Posterior cingulate gyrus (tissue), 11 donors: Measurements from ENCODE around the gene ADGRB3.
"Not testable (repeated sequence)": the region's sequence is repeated elsewhere in the genome, so short reads cannot be mapped to it uniquely, and the experiment has no call there.

Experiments used
- DNase-seq, 10 donors: peaks; one replicate each; pipeline versions ENCODE4 v3.0.0 to v3.0.0-alpha.2; 2020 to 2021; ENCODE audit warnings: mixed read lengths in 3 of 10
- intact Hi-C: fragments of 100-400 bp; cut with DNase I; formaldehyde crosslinking; loops from one replicate; pipeline ENCODE4 v1.15.1; 2023

ADGRB3 gene

GRCh38 chr6:69279805-69280204 is 644.7 kb downstream of the ADGRB3 start:
- peak; percentile 15 to 96 (median 66) for DNase-seq
- intact Hi-C loops: no loop called here

GRCh38 chr6:69280858-69281257 is 645.8 kb downstream of the ADGRB3 start:
- DNase-seq: no peak
- intact Hi-C loops: no loop called here

DNA sequence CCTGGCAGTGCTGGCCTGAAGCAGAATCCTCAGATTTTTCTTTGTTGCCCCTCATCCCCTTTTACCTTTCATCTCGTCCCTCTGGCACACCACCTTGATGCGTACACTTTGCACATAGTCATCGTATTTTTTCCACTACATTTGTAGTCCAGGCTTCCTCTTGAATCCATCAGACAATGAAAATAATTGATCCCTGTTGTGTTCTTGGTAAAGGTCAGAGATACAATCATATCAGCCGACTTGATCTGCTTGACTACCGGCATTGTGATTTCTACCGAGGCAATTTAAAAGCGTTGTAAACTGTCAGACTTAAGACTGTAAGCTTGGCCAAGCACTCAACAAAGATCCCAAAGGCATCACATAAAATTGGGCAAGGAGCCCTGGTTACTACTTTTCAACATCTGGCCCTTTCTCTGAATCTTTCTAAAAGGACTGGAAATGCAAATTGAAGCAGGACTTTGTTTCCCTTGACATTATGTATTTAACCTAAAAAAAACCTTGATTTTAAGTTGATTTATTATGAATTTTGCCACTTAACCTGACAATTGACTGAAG is 649.2 kb downstream of the ADGRB3 start:
- DNase-seq: no peak

DNA sequence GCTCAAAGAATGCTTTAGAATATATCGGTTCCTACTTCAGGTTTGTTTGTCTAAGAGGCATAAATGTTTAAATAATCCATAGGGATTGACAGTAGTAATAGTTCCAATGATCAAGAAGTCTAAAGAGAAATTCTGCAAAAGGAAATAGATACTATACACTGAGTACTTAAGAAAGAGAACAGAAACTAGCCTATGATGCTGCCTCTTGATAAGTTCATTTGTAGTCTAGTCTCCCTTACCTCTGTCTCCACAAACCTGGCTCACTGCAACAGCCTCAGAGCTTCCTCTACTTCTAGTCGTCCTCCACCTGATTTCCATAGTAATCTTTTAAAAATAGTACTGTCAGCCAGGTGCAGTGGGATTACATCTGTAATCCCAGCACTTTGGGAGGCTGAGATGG is 650.0 kb downstream of the ADGRB3 start:
- no peak for DNase-seq

More for the DNA sequence above, 649.2 kb downstream of the ADGRB3 start:
- intact Hi-C loops: no loop called here

DNA sequence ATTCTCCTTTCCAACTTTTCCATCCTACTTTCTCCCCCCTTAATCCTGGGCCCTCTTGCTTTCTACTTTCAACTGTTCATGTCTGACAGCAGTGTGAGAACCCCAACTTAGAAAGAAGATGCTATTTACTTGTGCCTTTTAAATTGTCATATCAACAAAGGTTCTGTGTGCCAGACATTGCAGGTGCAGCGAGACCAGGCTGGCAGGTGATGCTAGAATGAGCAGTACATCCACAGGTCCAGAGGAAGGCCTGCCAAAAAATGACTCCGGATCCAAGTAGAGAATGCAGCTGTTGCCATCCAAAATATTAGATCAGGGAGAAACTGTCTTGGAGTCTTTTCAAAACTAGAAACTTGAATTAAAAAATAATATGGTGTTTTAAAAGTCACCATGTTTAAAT is 651.2 kb downstream of the ADGRB3 start:
- peak in 1 of 10 donors; percentile 61 for DNase-seq
- intact Hi-C loops: no loop called here

More for the DNA sequence above, 650.0 kb downstream of the ADGRB3 start:
- intact Hi-C loops: no loop called here

- DNase-seq, intact Hi-C loops: not testable (repeated sequence)
Observed at GRCh38 chr6:69288198-69288597, 653.1 kb downstream of the ADGRB3 start.

GRCh38 chr6:69289689-69290495 is 654.8 kb downstream of the ADGRB3 start:
- intact Hi-C loops: no loop called here
- DNase-seq: peak in 1 of 10 donors; percentile 15

DNA sequence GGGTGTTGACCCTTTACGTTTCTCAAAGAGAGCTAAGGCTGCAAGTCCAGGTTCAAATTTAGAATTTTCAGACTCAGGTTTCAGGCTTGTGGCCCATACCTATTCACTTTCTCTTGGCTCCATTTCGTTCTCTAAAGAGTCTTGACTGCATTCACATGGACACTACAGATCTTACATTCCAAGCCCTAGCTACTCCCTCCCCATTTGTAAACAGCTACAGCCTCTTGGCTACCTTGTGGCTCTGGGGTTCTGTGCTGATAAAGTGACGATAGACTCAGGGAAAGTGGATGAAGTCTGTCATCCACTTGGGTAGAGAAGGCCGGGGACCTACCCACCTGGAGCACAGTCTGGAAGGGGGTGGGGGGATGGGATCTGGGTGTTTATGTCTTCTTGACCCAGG is 658.4 kb downstream of the ADGRB3 start:
- DNase-seq: no peak
- intact Hi-C loops: no loop called here

GRCh38 chr6:69294407-69294806 is 659.3 kb downstream of the ADGRB3 start:
- DNase-seq: peak in 1 of 10 donors; percentile 62
- intact Hi-C loops: no loop called here

GRCh38 chr6:69294862-69295261 is 659.8 kb downstream of the ADGRB3 start:
- no peak for DNase-seq
- intact Hi-C loops: no loop called here

DNA sequence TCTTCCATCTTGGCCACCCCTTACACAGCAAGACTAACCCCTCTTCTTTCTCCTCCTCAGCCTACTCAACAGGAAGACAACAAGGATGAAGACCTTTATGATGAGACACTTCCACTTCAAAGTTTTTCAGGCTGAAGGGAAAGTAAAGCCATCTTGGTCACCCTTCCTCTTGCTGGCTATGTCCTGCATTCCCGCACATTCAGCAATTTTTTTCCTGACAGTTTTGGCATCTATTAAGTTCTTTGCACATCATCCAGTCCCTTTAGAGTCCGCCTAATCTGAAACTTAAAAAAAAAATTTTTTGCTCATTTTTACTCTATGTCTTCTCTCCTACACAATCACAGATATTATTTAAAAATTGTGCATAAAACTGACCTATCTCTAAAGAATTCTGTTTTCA is 668.3 kb downstream of the ADGRB3 start:
- intact Hi-C loops: no loop called here
- no peak for DNase-seq

DNA sequence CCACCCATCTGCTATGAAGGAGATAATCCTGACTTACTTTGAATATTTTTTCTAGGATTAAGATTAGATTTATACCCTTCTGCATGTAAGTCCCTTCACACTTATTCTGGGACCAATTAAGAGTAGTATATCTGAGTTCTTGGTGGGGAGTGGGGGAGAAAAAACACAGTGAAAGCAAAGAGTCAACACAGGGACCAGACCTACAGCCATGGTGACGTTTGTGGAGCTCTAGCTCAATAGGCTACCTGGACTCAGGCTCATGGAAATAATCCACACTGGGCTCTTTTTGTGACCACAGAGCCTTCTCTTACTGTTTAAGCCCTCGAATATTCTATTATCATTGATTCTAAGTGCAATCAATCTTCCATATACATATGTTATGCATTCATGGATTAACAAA is 670.4 kb downstream of the ADGRB3 start:
- intact Hi-C loops: no loop called here
- no peak for DNase-seq

- no peak for DNase-seq
Observed at GRCh38 chr6:69308584-69308983, 673.5 kb downstream of the ADGRB3 start.

GRCh38 chr6:69311888-69312287 is 676.8 kb downstream of the ADGRB3 start:
- intact Hi-C loops: no loop called here
- no peak for DNase-seq

More at GRCh38 chr6:69308584-69308983, 673.5 kb downstream of the ADGRB3 start:
- intact Hi-C loops: no loop called here

GRCh38 chr6:69314001-69314400 is 678.9 kb downstream of the ADGRB3 start:
- intact Hi-C loops: no loop called here
- no peak for DNase-seq

DNA sequence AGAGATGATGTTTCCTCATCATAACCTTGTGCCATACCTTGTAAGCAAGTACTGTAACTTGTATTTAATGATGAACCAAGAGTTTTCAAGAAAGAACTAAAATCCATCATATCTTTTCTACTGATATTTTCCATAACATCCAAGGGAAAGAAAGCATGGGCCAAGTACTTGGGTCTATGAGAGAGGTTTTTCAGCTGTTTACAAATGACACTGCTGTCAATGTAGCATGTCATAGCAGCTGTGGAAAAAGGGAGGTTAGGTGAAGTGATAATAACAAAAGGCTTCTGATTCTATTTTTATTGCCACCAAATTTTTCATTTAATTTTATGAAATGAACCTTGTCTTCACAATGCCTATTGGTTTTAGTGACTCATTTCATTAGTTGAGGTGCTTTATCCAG is 679.4 kb downstream of the ADGRB3 start:
- intact Hi-C loops: no loop called here

GRCh38 chr6:69331886-69332285 is 696.8 kb downstream of the ADGRB3 start:
- intact Hi-C loops: no loop called here
- no peak for DNase-seq

More for the DNA sequence above, 679.4 kb downstream of the ADGRB3 start:
- DNase-seq: no peak

- DNase-seq: no peak
- intact Hi-C loops: no loop called here
Observed at GRCh38 chr6:69337311-69337710, 702.2 kb downstream of the ADGRB3 start.

- intact Hi-C loops: no loop called here
Observed at GRCh38 chr6:69338431-69339162, 703.5 kb downstream of the ADGRB3 start.

DNA sequence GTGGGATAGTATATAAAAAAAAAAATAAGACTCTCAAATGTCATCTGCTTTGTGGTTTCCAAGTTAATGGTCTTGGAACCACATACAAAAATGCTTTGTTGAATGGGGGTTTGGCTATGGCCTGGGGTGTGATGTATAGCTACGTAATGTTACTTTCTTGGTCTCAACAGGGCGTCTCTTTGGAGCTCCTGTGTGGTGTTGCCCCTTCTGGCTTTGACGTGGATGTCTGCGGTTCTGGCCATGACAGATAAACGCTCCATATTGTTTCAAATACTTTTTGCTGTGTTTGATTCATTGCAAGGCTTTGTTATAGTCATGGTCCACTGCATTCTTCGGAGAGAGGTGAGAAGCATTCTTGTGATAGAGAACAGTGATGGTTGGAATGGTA is 704.1 kb downstream of the ADGRB3 start:
- intact Hi-C loops: no loop called here
- no peak for DNase-seq

More at GRCh38 chr6:69338431-69339162, 703.5 kb downstream of the ADGRB3 start:
- DNase-seq: peak in 1 of 10 donors; percentile 64

DNA sequence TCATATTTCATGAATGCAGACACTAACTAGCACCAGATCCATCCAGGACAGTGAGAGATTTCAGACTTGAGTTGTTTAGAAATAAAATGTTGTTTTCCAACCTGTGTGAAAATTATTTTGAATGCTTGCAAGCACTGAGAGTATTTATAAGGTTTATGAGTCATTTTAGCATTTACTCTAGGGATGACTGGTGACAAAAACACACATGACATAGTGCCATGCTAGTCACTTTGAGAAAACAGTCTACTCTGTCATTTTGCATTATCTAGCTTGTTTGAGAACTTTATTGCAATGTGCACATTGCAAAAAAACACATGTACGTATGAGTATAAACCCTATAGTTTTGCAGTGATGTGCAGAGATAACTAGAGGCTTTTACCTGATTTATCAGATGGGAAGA is 705.1 kb downstream of the ADGRB3 start:
- intact Hi-C loops: loop anchor here (10.0 kb wide), 1 partner anchor 245 kb away; no protein-coding TSS in a partner anchor

More for the DNA sequence above, 705.1 kb downstream of the ADGRB3 start:
- DNase-seq: no peak
